Hematopoietic multipotent progenitor cell treated with erythropoietin and hydrocortisone succinate and interleukin-3 and kit ligand, for 8 days (in vitro differentiated cells): Measurements from ENCODE around the gene STUB1.
A peak's percentile ranks its signal among the peaks of the same experiment; 100 is the strongest.

Experiments
- DNase-seq: peaks from one replicate; pipeline ENCODE4 v3.0.0-alpha.2; 2015

STUB1 gene

GRCh38 chr16:679814-680624 is at the start of gene STUB1:
Gene STUB1 (plus strand): TSS chr16:680410. CDS start chr16:680526, 116 bp downstream.
- DNase-seq, result peak; percentile 84

- no peak for DNase-seq
These were observed 49.3 kb upstream of the STUB1 start, which contains the start of gene WFIKKN1 for GRCh38 chr16:630815-631405. Gene WFIKKN1 (plus strand): TSS chr16:630985. CDS start chr16:631254, 269 bp downstream.

- DNase-seq, result no peak
These were observed 48.3 kb upstream of the STUB1 start for GRCh38 chr16:631808-632358.

- DNase-seq, result no peak
These were observed 47.5 kb upstream of the STUB1 start for GRCh38 chr16:632486-633335.

GRCh38 chr16:633336-634050 is 46.7 kb upstream of the STUB1 start:
- DNase-seq, result no peak

GRCh38 chr16:634051-634670 is 46.0 kb upstream of the STUB1 start:
- DNase-seq, result no peak

GRCh38 chr16:634996-635395 is 45.2 kb upstream of the STUB1 start:
- DNase-seq, result no peak

- DNase-seq, result no peak
These were observed 44.5 kb upstream of the STUB1 start for GRCh38 chr16:635573-636205.

GRCh38 chr16:636206-637080 is 43.8 kb upstream of the STUB1 start, which contains the start of gene METTL26:
Gene METTL26 (minus strand): TSS chr16:636305. CDS start chr16:636290, 15 bp downstream.
- DNase-seq, result peak; percentile 95

GRCh38 chr16:637081-638018 is 42.9 kb upstream of the STUB1 start:
- DNase-seq, result peak; percentile 83

- DNase-seq, result no peak
These were observed 42.1 kb upstream of the STUB1 start for GRCh38 chr16:638034-638543.

GRCh38 chr16:638836-639235 is 41.4 kb upstream of the STUB1 start:
- DNase-seq, result no peak

GRCh38 chr16:640614-641013 is 39.6 kb upstream of the STUB1 start:
- no peak for DNase-seq

- peak; percentile 85 for DNase-seq
These were observed 38.7 kb upstream of the STUB1 start, which contains the start of gene MCRIP2 for GRCh38 chr16:641326-642188. Gene MCRIP2 (plus strand): TSS chr16:641828. CDS start chr16:641992, 164 bp downstream.

- peak; percentile 49 for DNase-seq
These were observed 37.8 kb upstream of the STUB1 start for GRCh38 chr16:642189-643049.

GRCh38 chr16:643050-643368 is 37.2 kb upstream of the STUB1 start:
- no peak for DNase-seq

GRCh38 chr16:644556-644955 is 35.7 kb upstream of the STUB1 start:
- no peak for DNase-seq
